Stimulated activated CD8-positive, alpha-beta memory T cell treated with anti-CD3 and anti-CD28 coated beads, Interleukin-4, amount 100 ng/mL, for 24 hours (primary cell): ENCODE results near the gene MACC1.
"Not testable (repeated sequence)": the region's sequence is repeated elsewhere in the genome, so short reads cannot be mapped to it uniquely, and the experiment has no call there.

ENCODE experiments used
- DNase-seq: peaks from one replicate; pipeline ENCODE4 v3.0.0-alpha.2; 2020; ENCODE audit warnings: low read depth

Gene MACC1

DNA sequence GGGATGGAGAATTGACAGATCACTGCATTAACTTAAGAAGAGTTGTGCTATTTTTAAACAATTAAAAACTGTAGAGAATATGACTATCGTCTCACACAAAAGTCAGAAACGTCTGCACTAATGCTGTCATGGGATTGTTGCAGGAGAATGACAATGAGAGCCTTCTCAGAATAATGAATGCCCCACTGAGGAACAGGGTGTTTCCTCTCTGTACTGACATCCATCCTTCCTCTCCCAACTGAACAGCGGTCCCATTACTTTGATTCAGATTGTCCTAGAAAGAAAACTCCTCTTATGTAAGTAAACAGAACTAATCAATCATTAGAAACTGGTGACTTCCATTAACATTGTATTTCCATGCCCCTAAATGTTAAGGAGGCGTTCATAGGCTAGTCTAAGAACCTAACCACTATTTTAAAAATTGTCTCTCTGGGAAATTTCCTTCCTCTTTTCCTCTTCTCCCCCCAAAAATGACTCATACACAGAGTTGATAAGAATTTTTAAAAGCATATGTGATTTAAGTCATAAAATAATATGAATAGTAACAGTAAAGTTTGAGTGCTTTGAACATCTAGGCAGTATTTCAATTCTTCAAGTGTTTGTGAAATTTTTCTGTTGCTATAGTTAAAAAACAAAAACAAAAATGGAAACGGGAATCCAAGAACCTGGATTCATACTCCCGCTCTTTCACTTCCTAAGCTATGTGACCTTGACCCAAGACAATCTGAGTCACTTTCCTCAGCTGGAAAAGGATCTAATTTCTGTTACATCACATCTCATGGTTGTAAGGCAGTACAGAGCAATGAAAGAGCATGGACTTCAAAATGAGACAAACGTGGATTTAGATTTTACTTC lies 12.7 kb upstream of the MACC1 start:
- DNase-seq = no peak

DNA sequence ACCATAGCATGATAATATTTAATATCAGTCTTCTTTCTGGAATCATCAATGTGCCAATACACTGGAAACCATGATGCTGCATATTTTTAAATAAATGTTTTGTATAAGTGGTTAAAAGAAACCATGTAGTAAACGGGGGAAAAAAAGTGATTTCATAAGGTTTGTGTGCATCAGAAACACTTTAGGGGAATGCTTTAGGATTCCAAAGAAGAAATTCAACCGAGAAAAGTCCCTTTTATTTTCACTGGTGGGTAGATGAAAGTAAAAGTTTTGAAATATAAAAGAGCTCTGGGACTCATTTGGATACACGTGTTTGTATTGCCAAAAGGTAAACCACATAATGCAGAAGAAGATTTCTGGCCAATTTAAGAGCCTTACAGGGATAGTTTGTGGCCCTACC lies 11.9 kb upstream of the MACC1 start:
- no peak for DNase-seq

DNA sequence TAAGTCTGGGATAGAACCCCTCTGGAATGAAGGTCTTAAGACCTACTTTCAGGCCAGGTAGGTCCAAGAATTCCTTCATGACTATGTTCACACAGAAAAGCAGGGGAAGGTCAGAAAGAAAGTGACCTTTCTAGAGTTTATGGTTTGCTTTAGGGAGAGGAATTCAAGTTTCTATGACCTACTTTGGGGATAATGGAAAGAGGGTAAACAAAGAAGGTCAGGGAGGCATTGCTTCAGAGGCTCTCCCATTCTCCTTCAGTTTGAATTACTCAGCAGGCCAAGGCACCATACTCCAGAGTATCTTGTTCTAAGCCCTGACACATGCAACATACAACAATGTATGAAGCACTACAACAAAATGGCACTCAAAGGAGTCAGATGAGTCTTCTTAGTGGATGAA lies 11.5 kb upstream of the MACC1 start:
- DNase-seq = no peak

DNA sequence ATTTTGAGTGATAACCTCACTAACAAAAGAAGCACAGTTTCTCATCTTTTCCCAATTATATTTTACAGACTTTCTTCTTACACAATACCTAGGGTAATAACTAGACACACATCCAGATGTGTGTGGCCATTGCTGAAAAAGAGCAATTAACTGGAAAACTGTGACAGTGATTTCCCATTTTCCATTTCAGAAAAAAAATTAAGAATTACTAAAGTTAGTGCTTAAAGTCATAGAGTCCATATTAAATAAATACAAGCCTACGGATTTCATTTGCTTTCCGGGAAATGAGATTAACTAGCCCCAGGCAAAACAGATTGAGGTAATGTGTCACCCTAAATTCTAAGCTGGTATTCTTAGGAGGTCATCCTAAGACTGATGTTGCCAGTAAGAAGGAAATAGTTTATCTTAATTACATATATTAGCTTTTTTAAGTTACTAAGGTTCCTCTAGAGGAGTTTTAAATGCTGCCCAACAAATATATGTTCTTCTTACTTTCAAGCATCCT lies 10.2 kb upstream of the MACC1 start:
- no peak for DNase-seq

DNA sequence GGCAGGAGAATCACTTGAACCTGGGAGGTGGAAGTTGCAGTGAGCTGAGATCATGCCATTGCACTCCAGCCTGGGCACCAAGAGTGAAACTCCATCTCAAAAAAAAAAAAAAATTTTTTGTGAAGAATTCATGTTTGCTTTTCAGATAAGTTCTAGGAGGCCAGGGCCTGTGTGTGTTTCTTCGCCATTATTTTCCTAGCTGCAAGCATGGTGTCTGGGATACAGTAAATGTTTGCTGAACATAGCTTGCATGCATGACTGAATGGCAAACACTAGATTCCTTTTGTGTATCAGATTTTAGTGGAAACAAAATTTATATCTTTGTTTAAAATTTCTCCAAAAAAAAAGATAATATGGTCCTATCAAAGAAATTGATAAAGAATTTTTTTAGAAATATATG lies 9.7 kb upstream of the MACC1 start:
- no peak for DNase-seq

DNA sequence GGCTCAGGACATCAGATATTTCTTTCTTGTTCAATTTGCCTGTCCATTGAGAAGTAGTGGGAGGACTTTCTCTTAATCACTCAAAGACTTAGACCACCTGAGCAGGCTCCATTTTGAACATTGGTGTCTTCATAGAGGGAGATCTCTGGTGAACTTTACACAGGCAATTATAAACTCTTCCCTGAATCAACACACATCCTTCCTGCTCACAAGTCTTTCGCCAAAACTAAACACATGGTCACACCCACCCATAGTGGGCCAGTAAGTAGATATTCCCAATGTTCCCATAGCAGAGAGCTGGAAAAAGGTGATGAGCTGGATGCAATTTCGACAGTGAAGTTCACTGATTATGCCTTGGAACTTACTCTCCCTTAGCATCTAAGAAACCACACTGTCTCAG lies 8.2 kb upstream of the MACC1 start:
- DNase-seq = no peak

DNA sequence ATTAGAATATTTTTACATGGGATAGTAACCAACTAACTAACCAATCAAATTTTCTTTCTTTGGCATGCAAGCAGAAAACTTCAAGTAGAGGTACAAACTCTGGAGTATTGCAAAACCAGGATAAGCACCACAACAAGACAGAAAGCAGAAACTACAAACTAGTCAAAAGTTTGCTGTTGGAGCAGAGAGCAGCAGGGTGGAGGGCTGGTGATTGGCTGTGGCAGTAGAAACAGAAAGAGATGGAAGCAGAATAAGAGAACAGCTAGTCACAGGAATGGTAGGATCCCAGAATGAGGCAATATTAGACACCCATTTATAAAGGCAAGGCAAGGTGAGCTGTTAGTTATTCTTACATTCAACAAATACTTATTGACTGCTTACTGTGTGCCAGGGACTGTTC lies 6.8 kb upstream of the MACC1 start:
- no peak for DNase-seq

DNA sequence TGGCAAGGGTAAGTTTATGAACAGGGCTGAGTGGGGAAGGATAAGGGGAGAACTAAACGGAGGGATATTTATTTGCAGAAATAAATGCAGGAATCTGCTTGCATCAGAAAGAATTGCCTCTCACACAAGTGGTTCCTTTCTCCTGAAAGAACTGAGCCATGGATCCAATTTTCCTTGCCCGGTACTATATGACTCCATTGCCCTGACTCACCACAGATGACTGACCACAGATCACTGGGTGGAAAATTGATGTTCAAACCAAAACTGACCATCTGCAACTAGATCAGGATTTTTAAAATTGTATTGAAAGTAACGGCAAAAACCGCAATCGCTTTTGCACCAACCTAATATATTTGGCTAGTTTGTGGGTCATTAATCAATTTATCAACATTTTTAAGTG lies 6.2 kb upstream of the MACC1 start:
- no peak for DNase-seq

DNA sequence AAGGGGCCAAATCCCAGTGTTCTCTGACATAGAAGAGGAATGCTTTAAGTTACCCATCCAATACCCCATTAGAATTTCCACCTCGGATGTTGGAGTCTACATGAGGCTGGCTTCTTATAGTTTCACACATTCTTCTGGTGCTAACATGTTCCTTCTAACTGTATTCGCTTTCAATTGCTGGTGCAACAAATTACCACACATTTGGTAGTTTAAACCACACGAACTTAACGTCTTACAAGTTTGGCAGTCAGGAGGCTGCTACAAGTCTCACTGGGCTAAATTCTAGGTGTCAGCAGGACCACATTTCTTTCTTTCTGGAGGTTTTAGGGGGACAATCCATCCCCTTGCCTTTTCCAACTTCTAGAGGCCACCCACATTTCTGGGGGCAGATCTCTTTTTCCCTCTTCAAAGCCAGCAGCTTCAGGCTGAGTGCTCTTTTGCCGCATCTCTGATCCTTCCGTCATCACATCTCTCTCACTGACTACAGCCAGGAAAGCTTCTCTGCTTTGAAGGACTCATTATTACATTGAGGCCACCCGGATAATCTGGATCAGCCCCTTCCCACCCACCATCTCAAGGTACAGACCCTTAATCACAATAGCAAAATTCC lies 5.1 kb upstream of the MACC1 start:
- DNase-seq = no peak

DNA sequence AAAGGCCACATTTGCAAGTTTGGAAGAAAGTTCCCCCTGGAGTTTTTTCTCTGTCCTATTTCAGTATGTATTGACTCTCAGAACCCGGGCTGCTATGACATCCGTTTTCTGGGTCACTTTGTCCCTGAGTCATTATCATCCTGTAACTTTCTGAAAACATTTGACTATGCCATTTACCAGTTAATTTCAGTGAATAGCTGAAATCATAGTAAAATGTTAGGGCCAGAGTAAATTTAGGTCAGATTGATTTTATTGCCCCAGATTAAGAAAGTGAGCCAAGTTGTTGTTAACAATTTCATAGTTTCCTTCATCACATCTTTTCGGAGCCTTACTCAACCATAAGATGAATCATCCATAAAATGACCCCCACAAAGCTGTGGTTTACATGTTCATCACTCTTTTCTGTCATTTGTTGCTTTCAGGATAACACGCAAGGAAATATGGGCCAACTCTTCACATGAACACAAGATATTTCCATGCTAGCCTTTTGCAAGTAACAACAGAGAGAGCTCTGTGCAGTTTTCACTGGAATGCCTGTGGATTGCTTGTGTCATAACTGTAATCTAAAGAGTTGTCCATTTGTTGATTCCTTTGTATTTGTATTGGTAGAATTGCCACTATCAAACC lies 3.9 kb upstream of the MACC1 start:
- no peak for DNase-seq

DNA sequence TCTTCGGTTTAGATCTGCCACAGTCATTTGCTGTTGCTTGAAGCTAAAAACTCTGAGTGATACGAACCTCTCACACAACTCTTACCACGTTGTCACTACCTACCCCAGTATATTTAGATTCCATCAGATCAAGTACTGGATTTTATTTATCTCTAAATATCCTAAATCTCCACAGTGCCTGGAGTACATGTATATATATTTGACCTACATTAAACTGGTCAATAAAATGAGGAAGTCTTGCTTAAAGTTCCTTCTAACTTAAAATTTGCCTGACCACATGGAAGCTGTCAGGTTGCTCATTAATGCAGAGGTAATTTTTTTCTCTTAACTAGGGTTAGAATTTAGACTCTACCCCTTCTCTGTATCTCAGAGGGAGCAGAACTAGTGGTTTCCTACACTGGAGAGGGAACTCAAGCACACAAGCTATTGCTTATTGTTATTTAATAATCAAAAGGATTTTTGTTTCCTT lies 3.1 kb upstream of the MACC1 start:
- DNase-seq = no peak

DNA sequence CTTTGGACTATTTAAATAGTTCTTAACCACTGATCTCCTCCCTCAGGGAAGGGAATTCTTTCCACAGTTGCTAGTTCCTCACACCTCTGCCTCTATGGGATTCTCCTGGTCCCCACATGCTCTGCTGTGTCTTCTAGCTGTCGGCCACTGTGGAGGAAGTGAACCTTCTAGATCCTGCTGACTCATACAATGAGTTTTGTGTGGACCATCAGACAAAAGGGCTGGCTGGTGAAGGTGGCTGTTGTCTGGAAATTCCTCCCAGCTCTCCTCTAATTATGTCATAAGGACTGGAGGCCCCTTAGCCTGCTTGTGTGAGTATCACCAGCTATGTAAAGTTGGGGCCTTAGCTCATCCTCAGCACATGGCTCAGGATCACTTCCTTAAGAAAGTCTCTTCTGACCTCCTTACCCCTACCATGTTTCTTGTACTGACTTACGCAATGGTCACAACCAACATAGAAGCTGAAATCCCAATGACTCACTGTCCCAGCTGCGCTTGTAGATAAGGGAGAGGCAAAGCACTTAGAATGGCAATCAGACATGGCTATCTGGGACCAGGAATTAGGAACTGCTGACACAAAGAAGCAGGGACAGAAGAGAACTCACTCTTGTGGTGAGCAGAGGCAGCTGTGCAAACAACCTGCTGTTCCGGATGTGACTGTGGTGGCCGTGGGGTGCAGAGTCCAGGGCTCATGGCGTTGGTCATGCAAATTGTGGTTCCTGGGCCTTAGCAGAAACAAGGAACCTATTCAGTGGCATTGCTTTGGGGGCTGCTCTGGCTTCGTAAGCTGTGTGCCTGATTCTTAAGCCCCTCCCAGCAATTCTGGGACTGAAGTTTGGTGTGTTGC lies 2.5 kb upstream of the MACC1 start:
- no peak for DNase-seq

DNA sequence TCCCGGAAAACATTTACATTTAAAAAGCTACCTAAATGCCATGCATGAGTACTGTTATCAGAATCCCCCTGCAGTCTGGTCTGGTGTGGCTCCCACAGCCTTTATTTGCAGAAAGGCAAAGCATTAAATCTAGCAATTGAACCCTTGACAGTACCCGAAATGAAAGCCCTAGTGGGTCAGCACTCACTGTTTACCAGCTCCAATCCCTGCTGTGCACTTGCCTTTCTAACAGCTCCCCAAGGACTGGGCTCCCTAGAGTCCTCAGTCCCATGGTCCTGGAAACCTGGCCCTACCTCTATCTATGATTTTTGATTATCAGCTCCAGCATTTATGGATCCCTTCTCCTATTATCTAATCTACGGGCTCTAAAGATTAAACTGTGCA lies 1.9 kb upstream of the MACC1 start:
- no peak for DNase-seq

DNA sequence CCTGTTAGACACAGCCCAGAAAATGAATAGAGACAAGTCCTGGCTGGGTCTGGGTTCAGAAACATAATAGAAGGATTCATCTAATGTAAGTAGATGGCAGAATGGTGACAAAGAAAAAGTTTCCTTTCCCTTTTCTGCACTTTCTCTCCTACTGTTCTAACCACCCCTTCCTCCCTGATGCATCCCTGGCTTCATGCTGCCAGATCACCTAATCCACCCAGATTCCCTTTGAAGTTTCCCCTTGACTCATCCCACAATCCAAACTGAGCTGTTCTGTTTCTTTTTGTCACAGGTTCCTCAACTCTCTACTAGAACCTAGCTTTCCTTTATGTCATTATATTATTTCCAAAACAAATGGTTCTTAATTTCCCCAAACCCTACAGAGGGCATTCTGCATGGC lies 1.1 kb upstream of the MACC1 start:
- no peak for DNase-seq

DNA sequence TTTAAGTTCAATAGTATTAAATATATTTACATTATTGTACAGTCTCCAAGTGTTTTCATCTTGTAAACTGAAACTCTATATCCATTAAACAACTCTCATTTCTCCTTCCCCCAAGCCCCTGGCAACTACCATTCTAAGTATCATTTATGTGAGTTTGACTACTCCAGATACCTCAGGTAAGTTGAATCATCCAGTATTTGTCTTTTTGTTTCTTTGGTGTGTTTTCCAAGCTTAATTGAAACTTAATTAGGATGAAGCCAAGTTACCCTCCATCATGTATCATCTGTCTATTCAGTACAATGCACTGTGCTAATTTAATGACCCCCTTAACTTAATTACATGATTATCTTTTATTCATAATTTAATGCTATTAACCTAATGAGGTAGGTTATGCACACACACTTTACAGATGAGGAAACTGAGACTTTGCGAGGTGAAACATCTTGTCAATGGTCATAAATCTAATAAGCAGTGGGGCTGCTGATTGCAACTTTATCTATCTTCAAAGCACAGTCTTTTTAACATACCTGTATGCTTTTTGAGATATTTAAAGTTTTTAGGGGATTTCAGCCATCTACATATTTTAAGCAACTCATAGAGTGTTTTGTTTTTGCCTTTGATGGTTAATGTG lies 663 bp downstream of the MACC1 start:
- no peak for DNase-seq

DNA sequence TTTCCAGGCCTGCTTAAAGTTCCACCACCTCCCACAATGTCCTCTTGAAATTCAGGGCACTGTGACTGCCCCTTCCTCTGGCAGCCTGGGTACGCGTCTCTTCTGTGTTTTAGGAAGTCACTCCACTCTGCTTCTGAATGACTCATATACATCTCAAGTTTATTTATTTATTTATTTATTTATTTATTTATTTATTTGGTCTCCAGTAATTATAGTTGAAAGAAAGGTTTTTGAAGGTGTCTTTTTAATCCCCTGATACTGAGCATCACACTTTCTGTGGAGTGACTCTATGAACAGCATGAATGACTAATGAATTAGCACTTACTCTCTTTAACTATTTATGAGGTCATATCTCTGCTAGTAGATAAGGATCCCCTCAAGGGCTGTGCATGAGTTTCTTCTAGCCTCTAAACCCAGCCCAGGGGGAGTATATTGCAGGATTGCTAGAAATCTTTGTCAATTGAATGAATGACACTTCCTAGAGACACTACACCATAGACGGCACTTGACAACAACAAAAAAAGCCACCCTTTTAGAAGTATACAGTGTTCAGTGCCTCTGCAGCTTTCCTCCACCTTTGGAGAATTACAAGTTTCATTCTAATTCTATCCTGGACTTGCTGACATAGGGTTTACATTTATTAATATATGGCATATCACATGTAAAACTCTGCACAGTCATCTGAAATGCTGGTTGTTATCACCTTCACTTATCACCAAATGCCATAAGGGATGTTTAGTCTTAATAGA lies 2.1 kb downstream of the MACC1 start:
- no peak for DNase-seq

DNA sequence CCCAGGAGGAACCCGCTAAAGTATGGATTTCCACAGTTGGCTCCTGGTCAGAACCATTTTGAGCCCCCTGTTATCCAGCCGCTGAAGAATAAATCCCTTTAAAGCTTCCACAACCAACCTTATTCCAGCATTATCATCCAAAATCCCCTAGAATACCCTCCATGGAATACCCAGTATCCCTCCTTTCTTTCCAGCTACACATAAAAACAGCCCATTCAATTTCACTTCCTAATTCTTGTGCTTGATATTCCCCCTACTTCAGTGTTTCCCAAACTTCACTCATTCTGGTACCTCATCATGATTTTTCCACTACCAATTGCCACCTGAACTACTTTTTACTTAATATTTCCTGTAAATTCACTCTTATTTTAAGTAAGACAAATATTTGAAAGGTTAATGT lies 3.1 kb downstream of the MACC1 start:
- DNase-seq = no peak

DNA sequence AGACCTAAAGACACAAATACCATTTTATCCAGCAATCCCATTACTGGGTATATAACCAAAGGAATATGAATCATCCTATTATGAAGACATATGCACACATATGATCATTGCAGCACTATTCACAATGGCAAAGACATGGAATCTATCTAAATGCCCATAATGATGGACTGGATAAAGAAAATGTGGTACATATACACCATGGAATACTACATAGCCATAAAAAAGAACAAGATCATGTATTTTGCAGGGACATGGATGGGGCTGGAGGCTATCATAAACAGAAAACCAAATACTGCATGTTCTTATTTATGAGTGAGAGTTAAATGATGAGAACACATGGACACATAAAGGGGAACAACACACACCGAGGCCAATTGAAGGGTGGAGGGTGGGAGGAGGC lies 3.8 kb downstream of the MACC1 start:
- DNase-seq = no peak

DNA sequence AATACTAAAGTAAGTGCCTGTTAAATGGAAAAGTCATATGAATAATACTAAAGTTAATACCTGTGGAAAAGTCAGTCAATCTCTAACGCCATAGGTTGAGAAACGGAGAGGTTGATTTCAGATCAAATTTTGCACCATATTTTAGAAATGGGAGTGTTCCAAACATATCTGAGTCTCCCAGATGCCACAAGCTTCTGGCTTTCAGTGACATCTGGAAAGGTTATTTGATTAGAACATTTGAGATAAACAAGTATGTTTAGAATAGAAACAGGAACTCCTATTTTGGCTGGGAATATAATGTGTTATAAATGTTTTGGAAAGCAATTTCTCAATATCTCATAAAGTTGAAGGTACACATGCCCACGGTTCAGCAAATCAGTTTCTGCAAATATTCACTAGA lies 5.8 kb downstream of the MACC1 start:
- DNase-seq = no peak

DNA sequence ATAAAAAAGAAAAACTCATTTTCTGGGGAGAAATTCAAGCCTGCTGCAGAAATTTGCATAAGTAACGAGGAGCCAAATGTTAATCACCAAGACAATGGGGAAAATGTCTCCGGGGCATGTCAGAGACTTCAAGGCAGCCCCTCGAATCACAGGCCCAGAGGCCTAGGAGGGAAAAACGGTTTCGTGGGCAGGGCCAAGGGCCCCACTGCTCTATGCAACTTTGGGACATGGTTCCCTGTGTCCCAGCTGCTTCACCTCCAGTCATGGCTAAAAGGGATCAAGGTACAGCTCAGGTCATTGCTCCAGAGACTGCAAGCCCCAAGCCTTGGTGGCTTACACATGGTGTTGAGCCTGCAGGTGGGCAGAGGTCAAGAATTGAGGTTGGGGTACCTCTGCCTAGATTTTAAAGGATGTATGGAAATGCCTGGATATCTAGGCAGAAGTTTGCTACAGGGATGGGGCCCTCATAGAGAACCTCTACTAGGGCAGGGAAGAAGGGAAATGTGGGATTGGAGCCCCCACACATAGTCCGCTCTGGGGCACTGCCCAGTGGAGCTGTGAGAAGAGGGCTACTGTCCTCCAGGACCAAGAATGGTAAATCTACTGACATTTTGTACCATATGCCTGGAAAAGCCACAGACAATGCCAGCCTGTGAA lies 8.4 kb downstream of the MACC1 start:
- no peak for DNase-seq

DNA sequence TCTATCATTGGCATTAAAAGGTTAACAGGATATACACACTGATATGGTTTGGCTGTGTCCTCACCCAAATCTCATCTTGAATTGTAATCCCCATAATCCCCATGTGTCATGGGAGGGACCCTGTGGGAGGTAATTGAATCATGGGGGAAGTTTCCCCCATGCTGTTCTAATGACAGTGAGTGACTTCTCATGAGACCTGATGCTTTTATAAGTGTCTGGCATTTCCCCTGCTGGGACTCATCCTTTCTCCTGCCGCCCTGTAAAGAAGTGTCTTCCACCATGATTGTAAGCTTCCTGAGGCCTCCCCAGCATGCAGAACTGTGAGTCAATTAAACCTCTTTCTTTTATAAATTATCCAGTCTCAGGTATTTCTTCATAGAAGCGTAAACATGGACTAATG lies 9.4 kb downstream of the MACC1 start:
- not testable (repeated sequence) for DNase-seq
